22Rv1 (cell line): ENCODE results near the gene SOCS6.

Source experiments
- ZFX ChIP-seq: fragments of 450-650 bp; IDR thresholded peaks from 2 replicates; pipeline ENCODE4 v1.6.1; 2017; ENCODE audit warnings: antibody characterized with exemption, borderline replicate concordance
- TF ChIP-seq, protein P1 (sequence below): fragments of 450-650 bp; IDR thresholded peaks from 2 replicates; pipeline ENCODE4 v1.5.1; 2017; ENCODE audit warnings: mild to moderate bottlenecking

DNA sequence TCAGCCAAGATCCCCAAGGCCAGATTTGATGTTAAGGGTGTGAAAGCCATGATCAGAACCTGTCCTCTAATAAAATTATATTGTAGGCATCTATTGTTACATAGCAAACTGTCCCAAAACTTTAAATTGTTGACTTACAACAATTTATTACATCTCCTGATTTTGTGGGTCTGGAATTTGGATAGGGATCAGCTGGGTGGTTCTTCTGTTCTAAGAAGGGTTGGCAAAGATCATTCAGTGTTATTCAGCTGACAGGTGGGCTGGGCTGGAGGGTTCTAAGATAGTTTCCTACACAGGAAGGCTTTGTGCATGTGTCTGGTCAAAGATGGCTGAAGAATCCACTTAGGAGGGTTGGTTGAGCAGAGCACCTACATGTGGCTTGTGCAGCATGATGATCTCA lies 50.0 kb downstream of the SOCS6 start:
- TF ChIP-seq, protein P1, sequence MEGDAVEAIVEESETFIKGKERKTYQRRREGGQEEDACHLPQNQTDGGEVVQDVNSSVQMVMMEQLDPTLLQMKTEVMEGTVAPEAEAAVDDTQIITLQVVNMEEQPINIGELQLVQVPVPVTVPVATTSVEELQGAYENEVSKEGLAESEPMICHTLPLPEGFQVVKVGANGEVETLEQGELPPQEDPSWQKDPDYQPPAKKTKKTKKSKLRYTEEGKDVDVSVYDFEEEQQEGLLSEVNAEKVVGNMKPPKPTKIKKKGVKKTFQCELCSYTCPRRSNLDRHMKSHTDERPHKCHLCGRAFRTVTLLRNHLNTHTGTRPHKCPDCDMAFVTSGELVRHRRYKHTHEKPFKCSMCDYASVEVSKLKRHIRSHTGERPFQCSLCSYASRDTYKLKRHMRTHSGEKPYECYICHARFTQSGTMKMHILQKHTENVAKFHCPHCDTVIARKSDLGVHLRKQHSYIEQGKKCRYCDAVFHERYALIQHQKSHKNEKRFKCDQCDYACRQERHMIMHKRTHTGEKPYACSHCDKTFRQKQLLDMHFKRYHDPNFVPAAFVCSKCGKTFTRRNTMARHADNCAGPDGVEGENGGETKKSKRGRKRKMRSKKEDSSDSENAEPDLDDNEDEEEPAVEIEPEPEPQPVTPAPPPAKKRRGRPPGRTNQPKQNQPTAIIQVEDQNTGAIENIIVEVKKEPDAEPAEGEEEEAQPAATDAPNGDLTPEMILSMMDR = no peak
- no peak for TF ChIP-seq ZFX
